Prostate gland (tissue), 2 donors: ENCODE data around the gene FADS2.

Experiments
- POLR2A ChIP-seq: fragments of 450-650 bp; IDR thresholded peaks from one replicate; pipeline ENCODE4 v1.6.1; 2016; ENCODE audit warnings: antibody characterized with exemption, mild to moderate bottlenecking
- POLR2AphosphoS5 ChIP-seq: sonication (generic); formaldehyde crosslinking; IDR thresholded peaks from one replicate; pipeline ENCODE4 v1.6.1; 2017; ENCODE audit warnings: antibody characterized with exemption
- TF ChIP-seq, protein P1 (sequence below), 4 experiments: fragments of 200-600 bp in 2 of 4; fragments of 450-650 bp in 2 of 4; sonication (generic) in 2 of 4; IDR thresholded peaks; 1 replicate in 3 of 4; 2 replicates in 1 of 4; pipeline ENCODE4 v1.5.1; 2016 to 2019; ENCODE audit warnings: antibody characterized with exemption in 4 of 4, mild to moderate bottlenecking in 2 of 4, moderate library complexity in 2 of 4

DNA sequence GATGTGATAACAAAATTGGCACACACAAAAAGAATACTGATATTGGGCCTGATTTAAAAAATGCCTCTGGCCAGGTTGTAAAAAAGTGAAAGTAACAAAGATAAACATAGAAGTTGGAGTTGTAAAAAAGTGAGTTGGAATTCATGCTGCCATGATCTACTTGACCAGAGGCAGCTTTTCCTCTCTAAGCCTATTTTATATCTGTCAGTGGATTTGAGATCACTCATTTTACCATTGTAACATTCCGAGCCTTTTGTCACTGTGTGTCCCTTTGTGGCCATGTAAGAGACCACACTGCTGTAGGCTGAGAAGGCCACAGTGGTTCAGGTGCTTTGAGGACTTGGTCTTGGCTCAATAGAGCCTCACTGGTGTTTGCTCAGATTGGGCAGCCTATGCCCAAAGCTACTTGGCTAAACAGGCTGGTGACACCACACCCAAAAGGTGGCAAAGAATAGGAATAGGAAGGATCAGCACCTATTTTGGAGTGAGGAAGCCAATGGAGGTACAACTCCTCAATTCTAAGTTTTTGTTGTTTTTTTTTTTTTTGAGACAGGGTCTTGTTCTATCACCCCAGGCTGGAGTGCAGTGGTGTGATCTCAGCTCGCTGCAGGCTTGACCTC, 28.3 kb upstream of the FADS2 start:
- TF ChIP-seq, protein P1, sequence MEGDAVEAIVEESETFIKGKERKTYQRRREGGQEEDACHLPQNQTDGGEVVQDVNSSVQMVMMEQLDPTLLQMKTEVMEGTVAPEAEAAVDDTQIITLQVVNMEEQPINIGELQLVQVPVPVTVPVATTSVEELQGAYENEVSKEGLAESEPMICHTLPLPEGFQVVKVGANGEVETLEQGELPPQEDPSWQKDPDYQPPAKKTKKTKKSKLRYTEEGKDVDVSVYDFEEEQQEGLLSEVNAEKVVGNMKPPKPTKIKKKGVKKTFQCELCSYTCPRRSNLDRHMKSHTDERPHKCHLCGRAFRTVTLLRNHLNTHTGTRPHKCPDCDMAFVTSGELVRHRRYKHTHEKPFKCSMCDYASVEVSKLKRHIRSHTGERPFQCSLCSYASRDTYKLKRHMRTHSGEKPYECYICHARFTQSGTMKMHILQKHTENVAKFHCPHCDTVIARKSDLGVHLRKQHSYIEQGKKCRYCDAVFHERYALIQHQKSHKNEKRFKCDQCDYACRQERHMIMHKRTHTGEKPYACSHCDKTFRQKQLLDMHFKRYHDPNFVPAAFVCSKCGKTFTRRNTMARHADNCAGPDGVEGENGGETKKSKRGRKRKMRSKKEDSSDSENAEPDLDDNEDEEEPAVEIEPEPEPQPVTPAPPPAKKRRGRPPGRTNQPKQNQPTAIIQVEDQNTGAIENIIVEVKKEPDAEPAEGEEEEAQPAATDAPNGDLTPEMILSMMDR (IDR thresholded peaks at IDR 0.05) = no peak
- TF ChIP-seq POLR2A (no peak), POLR2AphosphoS5 (no peak)
